Measurements from ENCODE around the gene SMARCC1. TPM values are rescaled to one million over a fixed set of nuclear protein-coding genes. Genes with fewer than 3 reads are reported as not detected.

The SMARCC1 gene
- total and polyA plus RNA-seq, 2 of the 4 experiments (the other 2 are of a cell fraction) = 18.6 to 39.6 TPM

GRCh38 chr3:47732143-47732542 is 49.5 kb downstream of the SMARCC1 start:
- dilution Hi-C loops (cut with HindIII; ENCODE audit: low sequenced_read_pairs, unreplicated experiment) (no loop called here), intact Hi-C loops (cut with micrococcal nuclease) (no loop called here), in situ Hi-C loops (cut with MboI; ENCODE audit: low sequenced_read_pairs) (no loop called here)
- Histone ChIP-seq H4K8ac (ENCODE audit: low read depth in 2 of 2, low read length in 2 of 2) (no peak overlapping the region), H4K91ac (ENCODE audit: insufficient read depth, low read depth, low read length) (no peak overlapping the region), H3K36me3 (ENCODE audit: control insufficient read depth, insufficient read depth, low read length) (peaks cover 40% of the 10 kb centered on the region), H2AFZ (replicated peaks; ENCODE audit: low read length, poor library complexity) (no peak overlapping the region), H2BK120ac (ENCODE audit: low read depth, low read length) (no peak overlapping the region), H3K9ac (ENCODE audit: low read depth, low read length) (no peak overlapping the region), H3K27me3 (ENCODE audit: control insufficient read depth, insufficient read depth, low read length) (no peaks in the 10 kb centered on the region), H3K79me1 (ENCODE audit: low read depth in 1 of 2, low read length in 2 of 2) (peaks cover 15 to 34% of the 10 kb centered on the region in 2 experiments), H3K9me3 (ENCODE audit: control insufficient read depth, insufficient read depth, low read length) (peaks cover 2% of the 10 kb centered on the region; the same call in 1 of the 2 replicates), H2BK20ac (ENCODE audit: low read depth, low read length) (no peak overlapping the region), H3K4me3 (ENCODE audit: insufficient read depth, low read depth, low read length) (no peak overlapping the region), H4K5ac (ENCODE audit: low read depth, low read length) (no peak overlapping the region), H3K14ac (replicated peaks; ENCODE audit: low read depth, low read length) (no peak overlapping the region), H2BK15ac (ENCODE audit: low read depth, low read length) (no peak overlapping the region), H3K4ac (ENCODE audit: low read depth, low read length) (no peak overlapping the region), H4K20me1 (ENCODE audit: insufficient read depth, low read length) (no peaks in the 10 kb centered on the region), H2BK5ac (ENCODE audit: low read depth, low read length, poor library complexity, severe bottlenecking) (no peak overlapping the region), H3K4me1 (ENCODE audit: control insufficient read depth, insufficient read depth, low read length) (no peaks in the 10 kb centered on the region), H3K23ac (ENCODE audit: low read depth, low read length) (no peak overlapping the region), H3K27ac (ENCODE audit: insufficient read depth, low read length) (no peak overlapping the region), H3K18ac (ENCODE audit: low read depth, low read length) (no peak overlapping the region), H2AK5ac (ENCODE audit: low read depth, low read length) (no peak overlapping the region), H2AK9ac (replicated peaks; ENCODE audit: low read depth, low read length, poor library complexity) (no peak overlapping the region), H3K9me1 (ENCODE audit: insufficient read depth, low read length) (no peaks in the 10 kb centered on the region), H3K56ac (ENCODE audit: extremely low read depth, insufficient read depth, low read length) (no peak overlapping the region), H3K4me2 (ENCODE audit: low read depth, low read length) (no peak overlapping the region)
- POLR2A ChIA-PET (ENCODE audit: unreplicated experiment) = no interaction called here
- TF ChIP-seq BHLHE40 (IDR thresholded peaks at IDR 0.05; ENCODE audit: low read depth, low read length) = no peak
- TF ChIP-seq CTCF (conservative IDR thresholded peaks at IDR 0.05; ENCODE audit: low read depth, low read length) = no peak
- no peak for TF ChIP-seq SMC3 (IDR thresholded peaks at IDR 0.05; ENCODE audit: low read depth, low read length)
- no peak for TF ChIP-seq FOS (IDR thresholded peaks at IDR 0.05; ENCODE audit: low read depth, low read length)
- TF ChIP-seq MAZ (IDR thresholded peaks at IDR 0.05; ENCODE audit: borderline replicate concordance, low read depth, low read length) = no peak
- TF ChIP-seq MXI1 (IDR thresholded peaks at IDR 0.05; ENCODE audit: borderline replicate concordance, low read depth, low read length) = no peak
- no peak for TF ChIP-seq RCOR1 (IDR thresholded peaks at IDR 0.05; ENCODE audit: insufficient replicate concordance, low read length)
- no peak for TF ChIP-seq CHD1 (IDR thresholded peaks at IDR 0.05; ENCODE audit: low read depth, low read length)
- TF ChIP-seq RFX5 (IDR thresholded peaks at IDR 0.05; ENCODE audit: low read depth, low read length) = no peak
- no peak for TF ChIP-seq POLR2A (IDR thresholded peaks at IDR 0.05; ENCODE audit: low read depth, low read length)
- TF ChIP-seq MAFK (IDR thresholded peaks at IDR 0.05; ENCODE audit: low read depth, low read length) = no peak
- no peak for TF ChIP-seq NFE2L2 (IDR thresholded peaks at IDR 0.05; ENCODE audit: low read depth, low read length)
- TF ChIP-seq USF2 (IDR thresholded peaks at IDR 0.05; ENCODE audit: low read depth, low read length) = no peak
- no peak for TF ChIP-seq CEBPB (IDR thresholded peaks at IDR 0.05; ENCODE audit: low read depth, low read length)
- TF ChIP-seq ELK1 (IDR thresholded peaks at IDR 0.05; ENCODE audit: borderline replicate concordance, low read depth, low read length) = no peak
- no peak for TF ChIP-seq RAD21 (IDR thresholded peaks at IDR 0.05; ENCODE audit: low read length)
- WGBS, 2 experiments (ENCODE audit: extremely low coverage in 2 of 2, insufficient read length in 1 of 2) = no CpG with 5 or more reads among the region's 2 CpGs
- no peak for DNase-seq
- BruUV-seq (replicated peaks) = no TSS peak
- CTCF ChIA-PET = interaction anchor here (0.5 kb wide), 1 partner anchor 9 kb away, joined by 4 read pairs; no protein-coding TSS in a partner anchor
- no peak for ATAC-seq (ENCODE audit: low read depth)
